Activated T-helper 1 cell treated with anti-CD3 and anti-CD28 coated beads, Interleukin-12 subunit alpha, Interleukin-12 subunit beta, Interleukin-2, Interleukin-4 antibody, amounts not matched to agents 30 ng/mL and 10 ng/mL and 1 ng/mL, durations not matched to agents 14 hours and 24 hours and 36 hours (primary cell): ENCODE data around the gene FLT1. TPM values are rescaled to one million over a fixed set of nuclear protein-coding genes. Genes with fewer than 3 reads are reported as not detected.

ENCODE experiments used
- DNase-seq: peaks from one replicate; pipeline ENCODE4 v3.0.0; 2021; ENCODE audit warnings: low spot score
- H3K27ac Mint-ChIP-seq: one replicate; pipeline ENCODE4 v1.8.0; 2021; ENCODE audit warnings: mild to moderate bottlenecking, mixed read lengths
- H3K27me3 Mint-ChIP-seq: one replicate; pipeline ENCODE4 v1.8.0; 2022; ENCODE audit warnings: mild to moderate bottlenecking, moderate library complexity, mixed read lengths; ENCODE audit not compliant: insufficient read depth
- H3K36me3 Mint-ChIP-seq: one replicate; pipeline ENCODE4 v1.8.0; 2021; ENCODE audit warnings: low read depth, mixed read lengths
- H3K4me1 Mint-ChIP-seq: one replicate; pipeline ENCODE4 v1.8.0; 2021; ENCODE audit warnings: low read depth, mixed read lengths
- H3K4me3 Mint-ChIP-seq: one replicate; pipeline ENCODE4 v1.8.0; 2021; ENCODE audit warnings: mild to moderate bottlenecking, moderate library complexity, mixed read lengths
- H3K9me3 Mint-ChIP-seq: one replicate; pipeline ENCODE4 v1.8.0; 2021; ENCODE audit warnings: mixed read lengths
- intact Hi-C: fragments of 100-400 bp; cut with micrococcal nuclease; formaldehyde crosslinking; loops from one replicate; pipeline ENCODE4 v1.15.1; 2024
- total RNA-seq: library from RNA; stranded (reverse); gene quantifications from 2 replicates; pipeline ENCODE4 v1.2.3, GENCODE V29; 2022

FLT1 gene
- total RNA-seq, 1 donor from 2014 or later: 45.6 TPM

DNA sequence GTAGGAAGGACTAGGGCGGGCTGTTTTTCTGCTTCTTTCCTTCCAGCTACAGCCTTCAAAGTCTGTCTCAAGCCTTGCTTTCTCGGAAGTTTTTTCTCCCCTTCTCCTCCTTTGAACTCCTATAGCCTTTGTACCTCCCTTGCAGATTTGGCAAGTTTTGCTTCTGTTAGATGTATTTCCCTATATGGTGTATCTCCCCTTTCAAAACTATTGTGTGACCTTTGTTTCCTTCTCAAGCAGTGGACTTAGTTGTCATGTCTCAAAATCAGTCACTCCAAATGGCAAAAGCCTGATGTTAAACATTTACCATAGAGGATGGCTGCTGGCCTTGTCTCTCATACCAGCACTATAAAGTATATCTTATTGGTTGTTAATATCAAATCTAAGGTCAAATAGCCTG is 152.7 kb downstream of the FLT1 start:
- Mint-ChIP-seq H3K4me3 (no peak overlapping the region), H3K27me3 (peaks cover 7% of the 10 kb centered on the region), H3K9me3 (no peaks in the 10 kb centered on the region)

DNA sequence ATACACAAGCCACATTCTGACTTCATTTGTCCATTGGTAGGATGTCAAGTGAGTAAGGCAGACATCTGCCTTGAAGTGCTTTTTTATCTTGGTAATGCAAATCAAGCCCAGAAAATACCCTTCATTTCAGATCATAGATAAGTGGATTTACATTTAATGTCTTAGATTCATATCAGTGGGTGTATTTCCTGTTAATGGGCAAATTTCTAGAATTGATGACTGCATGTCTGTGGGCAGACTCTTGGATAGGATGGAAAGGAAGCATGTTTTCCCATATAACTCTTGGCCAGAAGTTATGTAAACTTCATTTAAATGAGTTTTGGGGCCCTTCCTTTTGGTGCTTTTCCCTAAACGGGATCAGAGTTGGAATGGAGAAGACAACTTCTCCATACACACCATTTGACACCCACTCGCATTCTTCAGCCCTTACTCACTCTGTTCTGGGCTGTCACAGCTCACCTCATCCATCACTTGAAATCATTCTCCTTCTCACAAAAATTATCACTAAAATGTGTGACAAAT is 154.6 kb downstream of the FLT1 start:
- no peak for DNase-seq
- H3K4me1 Mint-ChIP-seq: no peaks in the 10 kb centered on the region
- peaks cover 4% of the 10 kb centered on the region for H3K27me3 Mint-ChIP-seq

More for the DNA sequence above, 152.7 kb downstream of the FLT1 start:
- DNase-seq: no peak
- Mint-ChIP-seq H3K27ac (no peak overlapping the region), H3K4me1 (peaks cover 2% of the 10 kb centered on the region), H3K36me3 (peaks cover 9% of the 10 kb centered on the region)
- intact Hi-C loops: no loop called here

GRCh38 chr13:28339419-28339818 is 155.5 kb downstream of the FLT1 start:
- Mint-ChIP-seq H3K27me3 (peaks cover 4% of the 10 kb centered on the region), H3K9me3 (no peaks in the 10 kb centered on the region), H3K4me1 (no peaks in the 10 kb centered on the region), H3K27ac (no peak overlapping the region), H3K36me3 (peaks cover 7% of the 10 kb centered on the region), H3K4me3 (no peak overlapping the region)
- intact Hi-C loops: no loop called here
- DNase-seq: no peak

More for the DNA sequence above, 154.6 kb downstream of the FLT1 start:
- Mint-ChIP-seq H3K27ac (no peak overlapping the region), H3K4me3 (no peak overlapping the region), H3K9me3 (no peaks in the 10 kb centered on the region), H3K36me3 (peaks cover 7% of the 10 kb centered on the region)
- intact Hi-C loops: no loop called here

- no peaks in the 10 kb centered on the region for H3K4me1 Mint-ChIP-seq
Measured at GRCh38 chr13:28338742-28339141, 156.2 kb downstream of the FLT1 start.

GRCh38 chr13:28338006-28338574 is 156.8 kb downstream of the FLT1 start:
- Mint-ChIP-seq H3K27me3 (peaks cover 4% of the 10 kb centered on the region), H3K4me3 (no peak overlapping the region), H3K27ac (no peak overlapping the region), H3K36me3 (peaks cover 2% of the 10 kb centered on the region), H3K9me3 (no peaks in the 10 kb centered on the region), H3K4me1 (peaks cover 4% of the 10 kb centered on the region)
- no peak for DNase-seq
- intact Hi-C loops: no loop called here

More at GRCh38 chr13:28338742-28339141, 156.2 kb downstream of the FLT1 start:
- Mint-ChIP-seq H3K36me3 (peaks cover 2% of the 10 kb centered on the region), H3K4me3 (no peak overlapping the region), H3K27me3 (peaks cover 4% of the 10 kb centered on the region), H3K27ac (no peak overlapping the region), H3K9me3 (no peaks in the 10 kb centered on the region)
- DNase-seq: no peak
- intact Hi-C loops: no loop called here

GRCh38 chr13:28337166-28338005 is 157.5 kb downstream of the FLT1 start:
- Mint-ChIP-seq H3K4me3 (no peak overlapping the region), H3K4me1 (peaks cover 4% of the 10 kb centered on the region), H3K27ac (no peak overlapping the region), H3K27me3 (peaks cover 4% of the 10 kb centered on the region), H3K36me3 (peaks cover 2% of the 10 kb centered on the region), H3K9me3 (no peaks in the 10 kb centered on the region)
- intact Hi-C loops: no loop called here
- no peak for DNase-seq

GRCh38 chr13:28336193-28336657 is 158.7 kb downstream of the FLT1 start:
- H3K36me3 Mint-ChIP-seq: no peaks in the 10 kb centered on the region
- no peaks in the 10 kb centered on the region for H3K9me3 Mint-ChIP-seq
- H3K4me3 Mint-ChIP-seq: no peak overlapping the region
- DNase-seq: no peak
- peaks cover 4% of the 10 kb centered on the region for H3K4me1 Mint-ChIP-seq
- intact Hi-C loops: no loop called here
- H3K27me3 Mint-ChIP-seq: peaks cover 4% of the 10 kb centered on the region
- no peak overlapping the region for H3K27ac Mint-ChIP-seq

GRCh38 chr13:28333204-28333881 is 161.6 kb downstream of the FLT1 start:
- H3K36me3 Mint-ChIP-seq: no peaks in the 10 kb centered on the region
- no peaks in the 10 kb centered on the region for H3K9me3 Mint-ChIP-seq
- peaks cover 4% of the 10 kb centered on the region for H3K4me1 Mint-ChIP-seq
- DNase-seq: no peak
- no peak overlapping the region for H3K4me3 Mint-ChIP-seq
- intact Hi-C loops: no loop called here
- peaks cover 4% of the 10 kb centered on the region for H3K27me3 Mint-ChIP-seq
- no peak overlapping the region for H3K27ac Mint-ChIP-seq

- Mint-ChIP-seq H3K36me3 (no peaks in the 10 kb centered on the region), H3K9me3 (no peaks in the 10 kb centered on the region), H3K27ac (no peak overlapping the region), H3K27me3 (no peaks in the 10 kb centered on the region), H3K4me3 (no peak overlapping the region), H3K4me1 (peaks cover 4% of the 10 kb centered on the region)
- DNase-seq: no peak
- intact Hi-C loops: no loop called here
Measured at GRCh38 chr13:28329395-28330158, 165.4 kb downstream of the FLT1 start.

GRCh38 chr13:28328271-28328607 is 166.7 kb downstream of the FLT1 start:
- H3K36me3 Mint-ChIP-seq: no peaks in the 10 kb centered on the region
- H3K27ac Mint-ChIP-seq: no peak overlapping the region
- H3K4me1 Mint-ChIP-seq: peaks cover under 1% of the 10 kb centered on the region
- H3K27me3 Mint-ChIP-seq: peaks cover 3% of the 10 kb centered on the region
- H3K4me3 Mint-ChIP-seq: no peak overlapping the region
- no peaks in the 10 kb centered on the region for H3K9me3 Mint-ChIP-seq
- no peak for DNase-seq
- intact Hi-C loops: no loop called here

- Mint-ChIP-seq H3K4me1 (no peaks in the 10 kb centered on the region), H3K4me3 (no peak overlapping the region), H3K27me3 (peaks cover 3% of the 10 kb centered on the region), H3K9me3 (no peaks in the 10 kb centered on the region), H3K36me3 (no peaks in the 10 kb centered on the region), H3K27ac (no peak overlapping the region)
- intact Hi-C loops: no loop called here
- DNase-seq: no peak
Measured at GRCh38 chr13:28327373-28328270, 167.3 kb downstream of the FLT1 start.

DNA sequence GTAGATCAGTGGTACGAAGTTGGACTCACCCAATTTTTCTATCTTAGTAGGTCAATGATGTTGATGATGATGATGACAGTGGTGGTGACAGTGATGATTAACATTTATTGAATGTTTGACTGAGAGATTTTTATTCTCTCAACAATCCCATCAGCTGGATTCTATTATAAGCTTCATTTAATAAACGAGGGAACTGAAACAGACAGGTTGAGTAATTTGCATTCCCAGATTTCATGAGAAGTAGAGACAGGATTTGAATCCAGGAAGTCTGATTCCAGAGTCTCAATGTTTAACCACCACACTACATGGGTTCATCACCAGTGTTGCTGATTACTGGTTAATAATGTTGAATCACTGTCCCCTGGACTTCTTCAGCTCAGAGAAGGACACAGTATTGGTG is 168.9 kb downstream of the FLT1 start:
- Mint-ChIP-seq H3K9me3 (no peaks in the 10 kb centered on the region), H3K36me3 (no peaks in the 10 kb centered on the region), H3K4me1 (no peaks in the 10 kb centered on the region), H3K27ac (no peak overlapping the region), H3K4me3 (no peak overlapping the region), H3K27me3 (peaks cover 3% of the 10 kb centered on the region)
- no peak for DNase-seq
- intact Hi-C loops: no loop called here
